Common myeloid progenitor, CD34-positive (primary cell): ENCODE results near the gene PLCG1.
"Not testable (repeated sequence)": the region's sequence is repeated elsewhere in the genome, so short reads cannot be mapped to it uniquely, and the experiment has no call there.

Experiments
- CTCF ChIA-PET: fragments of 350-600 bp; sonication (Branson Sonifier 250); formaldehyde crosslinking; loops from one replicate; lab custom pipeline; 2021; ENCODE audit warnings: antibody characterized with exemption; lab: Charles Lee
- POLR2A ChIA-PET: fragments of 350-600 bp; sonication (Branson Sonifier 250); formaldehyde crosslinking; loops from one replicate; lab custom pipeline; 2021; ENCODE audit warnings: antibody characterized with exemption; lab: Charles Lee
- DNase-seq, 3 donors: peaks; one replicate each; pipeline versions ENCODE4 v3.0.0 to v3.0.0-alpha.2; 2013
- H3K27ac ChIP-seq, 2 experiments: 1 replicate in 1 of 2; 2 replicates in 1 of 2; pipeline ENCODE4 v1.7.0; 2013; ENCODE audit warnings: inconsistent platforms in 2 of 2, low read length in 2 of 2, mild to moderate bottlenecking in 2 of 2, low read depth in 1 of 2, moderate library complexity in 1 of 2; ENCODE audit not compliant: severe bottlenecking in 2 of 2, insufficient read depth in 1 of 2, poor library complexity in 1 of 2
- H3K27me3 ChIP-seq, 5 experiments: replicated peaks in 2 of 5; 1 replicate in 3 of 5; 2 replicates in 2 of 5; pipeline versions ENCODE4 v1.6.1 to v1.7.0; 2013; ENCODE audit warnings: low read length in 4 of 5, mild to moderate bottlenecking in 2 of 5, moderate library complexity in 2 of 5, inconsistent platforms in 1 of 5; ENCODE audit not compliant: insufficient read depth in 5 of 5, control insufficient read depth in 4 of 5
- H3K36me3 ChIP-seq, 4 experiments: 1 replicate in 2 of 4; 2 replicates in 2 of 4; pipeline versions ENCODE4 v1.6.1 to v1.7.0; 2013; ENCODE audit warnings: low read length in 3 of 4, control low read depth in 1 of 4, mild to moderate bottlenecking in 1 of 4; ENCODE audit not compliant: control insufficient read depth in 4 of 4, insufficient read depth in 4 of 4
- H3K4me1 ChIP-seq, 4 experiments: 1 replicate in 3 of 4; 2 replicates in 1 of 4; pipeline versions ENCODE4 v1.6.1 to v1.7.1; 2013; ENCODE audit warnings: low read length in 3 of 4, mild to moderate bottlenecking in 3 of 4, control low read depth in 1 of 4, inconsistent platforms in 1 of 4, moderate library complexity in 1 of 4; ENCODE audit not compliant: control insufficient read depth in 4 of 4, insufficient read depth in 4 of 4; ENCODE audit errors: control extremely low read depth in 1 of 4
- H3K4me3 ChIP-seq, 7 experiments: 1 replicate in 4 of 7; 2 replicates in 3 of 7; pipeline versions ENCODE4 v1.5.1 to v1.7.0; 2013; ENCODE audit warnings: mild to moderate bottlenecking in 7 of 7, low read length in 6 of 7, moderate library complexity in 6 of 7, inconsistent platforms in 2 of 7, low read depth in 2 of 7, control low read depth in 1 of 7; ENCODE audit not compliant: insufficient read depth in 4 of 7, control insufficient read depth in 1 of 7; ENCODE audit errors: extremely low read depth in 1 of 7
- H3K9me3 ChIP-seq, 5 experiments: 1 replicate in 4 of 5; 2 replicates in 1 of 5; pipeline versions ENCODE4 v1.6.1 to v1.7.1; 2013; ENCODE audit warnings: low read length in 4 of 5, mild to moderate bottlenecking in 2 of 5, inconsistent platforms in 1 of 5, low read depth in 1 of 5, moderate library complexity in 1 of 5; ENCODE audit not compliant: control insufficient read depth in 4 of 5, insufficient read depth in 2 of 5; ENCODE audit errors: control extremely low read depth in 1 of 5
- WGBS: methylation state at CpG from one replicate; pipeline ENCODE4 v1.1.5; 2013; ENCODE audit not compliant: insufficient coverage; 5-methylcytosine and 5-hydroxymethylcytosine counted together

Gene PLCG1

GRCh38 chr20:41123631-41124030 lies 13.7 kb upstream of the PLCG1 start:
- peaks cover 29 to 68% (median 54%) of the 10 kb centered on the region in 4 experiments for H3K36me3 ChIP-seq
- no peaks in the 10 kb centered on the region for H3K27me3 ChIP-seq
- whole genome bisulfite sequencing, result 90% methylated on average over 3 of the region's 6 CpGs
- H3K4me3 ChIP-seq, result no peak overlapping the region
- H3K9me3 ChIP-seq, result no peaks in the 10 kb centered on the region
- CTCF ChIA-PET, result interaction anchor here (8.5 kb wide), 1 partner anchor 10 kb away, joined by 56 read pairs; no protein-coding TSS in a partner anchor
- no peak overlapping the region for H3K27ac ChIP-seq
- DNase-seq, result no peak
- H3K4me1 ChIP-seq, result no peaks in the 10 kb centered on the region
- POLR2A ChIA-PET, result no interaction called here

- POLR2A ChIA-PET, result no interaction called here
- Histone ChIP-seq H3K36me3 (peaks cover 24 to 61% (median 48%) of the 10 kb centered on the region in 4 experiments), H3K4me1 (no peaks in the 10 kb centered on the region), H3K27me3 (no peaks in the 10 kb centered on the region), H3K9me3 (no peaks in the 10 kb centered on the region), H3K4me3 (no peak overlapping the region), H3K27ac (no peak overlapping the region)
- no peak for DNase-seq
- WGBS, result 94% methylated on average over 2 of the region's 3 CpGs
- CTCF ChIA-PET, result interaction anchor here (0.9 to 2.9 kb wide), 3 partner anchors 11 to 155 kb away, joined by 3 to 14 read pairs (median 3); no protein-coding TSS in a partner anchor
Measured at GRCh38 chr20:41124451-41125094, 12.8 kb upstream of the PLCG1 start.

GRCh38 chr20:41125530-41126457 lies 11.5 kb upstream of the PLCG1 start:
- DNase-seq, result no peak
- Histone ChIP-seq H3K4me1 (no peaks in the 10 kb centered on the region), H3K36me3 (peaks cover 20 to 51% (median 38%) of the 10 kb centered on the region in 4 experiments), H3K9me3 (no peaks in the 10 kb centered on the region), H3K4me3 (no peak overlapping the region), H3K27ac (no peak overlapping the region), H3K27me3 (no peaks in the 10 kb centered on the region)
- 98% methylated on average over 6 of the region's 6 CpGs for WGBS
- ChIA-PET POLR2A (no interaction called here), CTCF (interaction anchor here (0.9 to 2.9 kb wide), 3 partner anchors 9 to 156 kb away, joined by 3 to 14 read pairs (median 3); no protein-coding TSS in a partner anchor)

GRCh38 chr20:41126719-41127118 lies 10.6 kb upstream of the PLCG1 start:
- Histone ChIP-seq H3K4me1 (no peaks in the 10 kb centered on the region), H3K27me3 (no peaks in the 10 kb centered on the region), H3K4me3 (no peak overlapping the region), H3K9me3 (no peaks in the 10 kb centered on the region), H3K36me3 (peaks cover 20 to 42% (median 31%) of the 10 kb centered on the region in 4 experiments), H3K27ac (no peak overlapping the region)
- POLR2A ChIA-PET, result interaction anchor here (0.7 kb wide), 1 partner anchor 243 kb away, joined by 3 read pairs; no protein-coding TSS in a partner anchor
- no peak for DNase-seq
- WGBS, result 100% methylated on average over 3 of the region's 3 CpGs
- CTCF ChIA-PET, result interaction anchor here (2.9 kb wide), 1 partner anchor 8 kb away, joined by 14 read pairs; no protein-coding TSS in a partner anchor

GRCh38 chr20:41128317-41128716 lies 9.0 kb upstream of the PLCG1 start:
- peaks cover 10 to 26% (median 17%) of the 10 kb centered on the region in 4 experiments for H3K36me3 ChIP-seq
- DNase-seq, H3K9me3 ChIP-seq, H3K4me1 ChIP-seq, CTCF ChIA-PET, H3K27me3 ChIP-seq, H3K4me3 ChIP-seq, H3K27ac ChIP-seq, POLR2A ChIA-PET: not testable (repeated sequence)
- no CpG with 5 or more reads among the region's 3 CpGs for WGBS

GRCh38 chr20:41131594-41132387 lies 5.6 kb upstream of the PLCG1 start:
- WGBS, result 100% methylated on average over 4 of the region's 5 CpGs
- no peak overlapping the region for H3K4me3 ChIP-seq
- no peak for DNase-seq
- POLR2A ChIA-PET, result no interaction called here
- H3K9me3 ChIP-seq, result no peaks in the 10 kb centered on the region
- CTCF ChIA-PET, result interaction anchor here (1.0 to 6.8 kb wide), 3 partner anchors 12 to 208 kb away, joined by 3 to 56 read pairs (median 4); no protein-coding TSS in a partner anchor
- peaks cover 0 to 8% (median 7%) of the 10 kb centered on the region in 4 experiments for H3K4me1 ChIP-seq
- peaks cover 0 to under 1% (median 0%) of the 10 kb centered on the region in 4 experiments for H3K36me3 ChIP-seq
- H3K27me3 ChIP-seq, result peaks cover 0 to 20% (median 7%) of the 10 kb centered on the region in 5 experiments
- H3K27ac ChIP-seq, result no peak overlapping the region
